Subcutaneous adipose tissue (tissue), 4 donors: ENCODE data around the gene VHLL. TPM values are rescaled to one million over a fixed set of nuclear protein-coding genes. Genes with fewer than 3 reads are reported as not detected.

Experiments used
- total RNA-seq, 4 donors: library from RNA; depleted of rRNA; stranded (reverse); fragments of >200 nt; gene quantifications; one replicate each; pipeline ENCODE4 v1.1.0, GENCODE V29; 2016
- TF ChIP-seq, protein P1 (sequence below): fragments of 450-650 bp; IDR thresholded peaks from one replicate; pipeline ENCODE4 v1.5.1; 2016; ENCODE audit warnings: low read depth, mild to moderate bottlenecking, control low read depth, antibody characterized with exemption, moderate library complexity

The VHLL gene
- total RNA-seq, 4 donors from 2014 or later: not detected

DNA sequence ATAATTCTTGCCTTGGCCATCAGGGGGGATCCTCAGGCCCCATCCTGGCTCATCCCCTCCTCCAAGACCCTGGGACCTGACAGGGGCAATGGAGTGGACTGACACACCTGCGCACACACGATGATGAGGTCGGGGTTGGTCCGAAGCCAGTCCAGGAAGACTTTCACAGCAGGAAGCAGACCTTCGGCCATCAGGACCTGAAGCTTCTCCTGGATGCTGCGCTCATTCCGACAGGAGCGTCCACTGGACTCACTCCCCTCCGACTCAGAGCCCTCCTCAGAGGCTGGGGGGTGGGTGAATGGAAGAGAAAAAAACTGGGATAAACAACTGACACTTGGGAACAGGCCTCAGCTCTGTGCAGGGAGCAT is 35.8 kb downstream of the VHLL start:
- TF ChIP-seq, protein P1, sequence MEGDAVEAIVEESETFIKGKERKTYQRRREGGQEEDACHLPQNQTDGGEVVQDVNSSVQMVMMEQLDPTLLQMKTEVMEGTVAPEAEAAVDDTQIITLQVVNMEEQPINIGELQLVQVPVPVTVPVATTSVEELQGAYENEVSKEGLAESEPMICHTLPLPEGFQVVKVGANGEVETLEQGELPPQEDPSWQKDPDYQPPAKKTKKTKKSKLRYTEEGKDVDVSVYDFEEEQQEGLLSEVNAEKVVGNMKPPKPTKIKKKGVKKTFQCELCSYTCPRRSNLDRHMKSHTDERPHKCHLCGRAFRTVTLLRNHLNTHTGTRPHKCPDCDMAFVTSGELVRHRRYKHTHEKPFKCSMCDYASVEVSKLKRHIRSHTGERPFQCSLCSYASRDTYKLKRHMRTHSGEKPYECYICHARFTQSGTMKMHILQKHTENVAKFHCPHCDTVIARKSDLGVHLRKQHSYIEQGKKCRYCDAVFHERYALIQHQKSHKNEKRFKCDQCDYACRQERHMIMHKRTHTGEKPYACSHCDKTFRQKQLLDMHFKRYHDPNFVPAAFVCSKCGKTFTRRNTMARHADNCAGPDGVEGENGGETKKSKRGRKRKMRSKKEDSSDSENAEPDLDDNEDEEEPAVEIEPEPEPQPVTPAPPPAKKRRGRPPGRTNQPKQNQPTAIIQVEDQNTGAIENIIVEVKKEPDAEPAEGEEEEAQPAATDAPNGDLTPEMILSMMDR: no peak

DNA sequence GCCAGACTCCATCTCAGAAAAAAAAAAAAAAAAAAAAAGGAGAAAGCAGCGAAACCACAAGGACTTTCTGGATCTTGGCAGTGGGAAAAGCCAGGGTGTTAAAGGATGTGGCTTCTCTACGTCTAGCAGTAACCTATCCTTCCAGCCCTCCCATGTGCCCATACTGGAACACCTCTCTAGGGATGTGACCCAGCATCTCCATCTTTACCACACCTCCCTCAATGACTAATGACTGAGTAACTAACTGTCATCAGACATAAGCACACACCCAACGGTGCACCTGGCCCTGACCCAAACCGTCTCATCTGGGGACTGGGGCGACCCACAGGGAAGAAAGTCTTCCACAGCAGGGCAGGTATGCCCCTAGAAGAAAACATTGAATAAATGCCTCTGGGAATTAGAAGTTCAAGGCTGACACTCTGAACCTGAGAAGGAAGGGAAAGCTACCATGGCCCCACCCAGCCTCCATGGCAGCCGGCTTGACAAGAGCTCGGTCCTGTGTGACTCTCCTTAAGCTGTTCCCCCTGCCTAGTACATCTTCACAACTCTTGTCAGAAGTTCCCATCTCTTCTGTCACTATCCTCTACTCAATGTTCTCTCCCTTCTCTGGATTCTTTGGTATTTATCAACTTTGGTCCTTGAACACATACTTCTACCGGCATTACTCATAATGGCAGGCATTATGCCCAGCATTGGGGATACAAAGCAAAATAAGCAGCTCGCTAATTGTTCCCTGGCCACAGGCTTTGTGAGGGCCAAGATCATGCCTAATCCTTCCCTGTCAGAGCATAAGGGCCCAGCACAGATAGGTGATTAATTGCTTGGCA is 36.4 kb downstream of the VHLL start:
- TF ChIP-seq, protein P1: no peak

DNA sequence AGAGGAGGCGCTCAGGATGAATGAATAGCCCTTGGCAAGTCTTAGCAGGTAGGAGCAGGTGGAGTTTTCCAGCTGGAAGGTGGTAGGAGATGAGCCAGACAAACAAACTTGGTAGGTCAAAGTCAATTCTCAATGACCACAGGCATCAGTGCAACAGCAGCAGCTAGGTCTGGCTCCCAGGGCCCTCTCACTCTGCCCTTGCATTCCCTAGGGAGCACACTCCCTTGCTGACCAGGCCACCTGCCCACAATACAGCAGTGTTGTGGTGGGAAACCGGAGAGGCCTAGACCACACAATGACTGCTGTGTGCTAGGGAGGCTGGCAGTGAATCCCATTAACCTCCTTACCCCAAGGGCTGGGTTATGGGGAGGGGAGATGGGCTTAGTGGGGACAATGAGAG is 38.2 kb downstream of the VHLL start:
- TF ChIP-seq, protein P1: no peak

DNA sequence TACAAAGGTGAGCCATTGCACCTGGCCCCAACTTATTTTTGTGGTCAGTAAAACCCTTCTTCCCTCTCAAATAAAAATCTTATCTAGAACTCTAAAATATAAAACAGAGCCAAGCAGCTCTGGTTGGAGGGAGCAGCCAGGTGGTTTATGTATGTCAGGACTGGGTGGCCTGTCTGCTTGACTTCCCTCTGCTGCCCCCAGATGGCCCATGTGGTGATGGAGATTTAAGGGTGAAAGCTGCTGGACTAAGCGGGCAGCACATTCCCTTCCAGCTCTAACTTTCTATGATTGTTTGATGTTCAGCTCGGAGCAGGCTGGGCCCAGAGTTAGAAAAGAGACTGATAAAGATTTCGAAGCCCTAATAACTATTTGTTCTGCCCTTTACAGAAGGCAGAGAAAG is 39.3 kb downstream of the VHLL start:
- TF ChIP-seq, protein P1: no peak

DNA sequence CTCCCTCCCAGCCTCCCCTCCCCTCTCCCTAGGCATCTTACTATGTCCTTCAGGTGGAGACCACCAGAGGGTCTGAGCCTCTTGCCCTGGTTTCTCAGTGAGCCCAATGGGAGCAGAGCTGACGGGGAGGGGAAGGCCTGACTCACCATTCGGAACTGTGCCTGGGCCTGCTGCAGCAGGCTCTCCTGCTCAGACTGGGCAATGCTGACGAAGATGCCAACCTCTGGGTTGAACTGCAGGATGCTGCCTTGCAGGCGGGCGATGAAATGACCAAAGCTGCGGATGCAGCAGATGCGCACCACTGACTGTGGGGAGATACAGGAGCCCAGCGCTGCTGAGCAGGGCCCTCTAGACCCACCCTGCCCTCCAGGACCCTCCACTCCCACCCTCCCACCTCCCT is 40.2 kb downstream of the VHLL start:
- TF ChIP-seq, protein P1: no peak

DNA sequence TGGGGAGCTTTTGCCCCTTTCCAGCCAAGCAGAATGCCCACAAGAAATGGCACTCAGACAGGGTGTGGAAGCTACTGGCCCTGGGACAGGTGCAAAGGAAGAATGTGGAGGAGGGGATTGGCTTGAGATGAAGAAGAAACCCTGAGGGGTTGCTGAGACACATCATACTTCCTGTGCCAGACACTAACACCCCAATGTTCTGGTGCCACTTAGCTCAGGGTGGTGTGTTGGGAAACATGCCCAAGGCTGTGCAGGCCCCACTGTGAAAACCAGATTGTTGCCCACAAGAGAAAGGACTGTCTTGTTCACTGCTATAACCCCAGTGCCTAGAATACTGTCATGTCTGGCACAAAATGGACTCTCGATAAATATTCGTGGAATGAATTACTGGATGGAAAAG is 41.4 kb downstream of the VHLL start:
- TF ChIP-seq, protein P1: no peak

DNA sequence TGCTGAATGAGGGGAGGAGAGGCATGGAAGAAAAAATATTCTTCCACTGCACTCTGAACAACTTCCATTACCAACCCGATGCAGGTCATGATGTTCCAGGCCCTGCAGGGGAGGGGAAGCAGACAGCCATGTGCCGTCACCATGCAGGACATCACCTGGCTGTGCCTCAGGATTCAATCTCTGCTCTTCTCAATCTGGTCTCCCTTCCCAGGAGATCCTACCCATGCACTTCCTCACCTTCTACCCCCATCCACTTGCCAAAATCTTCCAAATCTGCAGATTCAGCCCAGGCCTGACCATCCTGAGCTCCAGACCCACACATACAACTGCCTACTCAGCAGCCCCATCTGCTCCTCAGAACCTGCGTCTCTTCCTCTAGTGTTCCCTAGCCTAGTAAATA is 45.5 kb downstream of the VHLL start:
- TF ChIP-seq, protein P1: no peak
